Panc1 (cell line): ENCODE results near the gene LTA4H.

Experiments used
- CTCF ChIP-seq: fragments of 450-650 bp; IDR thresholded peaks from 2 replicates; pipeline ENCODE4 v1.5.1; 2017; ENCODE audit warnings: mild to moderate bottlenecking
- POLR2AphosphoS5 ChIP-seq: IDR thresholded peaks from 2 replicates; pipeline ENCODE4 v1.6.1; 2012; ENCODE audit warnings: mild to moderate bottlenecking, low read depth, low read length, moderate library complexity

GRCh38 chr12:96051756-96052485 lies 16.5 kb upstream of the LTA4H start:
- TF ChIP-seq CTCF = no peak
- TF ChIP-seq POLR2AphosphoS5 = no peak
